M059J (cell line): ENCODE measurements around the gene HLCS. TPM values are rescaled to one million over a fixed set of nuclear protein-coding genes. Genes with fewer than 3 reads are reported as not detected.
"Not testable (repeated sequence)": the region's sequence is repeated elsewhere in the genome, so short reads cannot be mapped to it uniquely, and the experiment has no call there.

Experiments
- DNase-seq: peaks from one replicate; pipeline ENCODE4 v3.0.0-alpha.2; 2012; ENCODE audit warnings: low read depth
- total RNA-seq: library from RNA; depleted of rRNA; stranded (reverse); fragments of >200 nt; shearing (Covaris generic); gene quantifications from 2 replicates; pipeline ENCODE4 v1.2.3, GENCODE V29; 2014; rRNA removed

The HLCS gene
- total RNA-seq, result 18.9 and 22.9 TPM in 2 replicates

- peak; percentile 70 for DNase-seq
These were observed at the start of gene HLCS for GRCh38 chr21:36966066-36966820. Gene HLCS, minus strand, starts transcription at chr21:36966669. Its CDS starts 31 bp downstream, at chr21:36966638.

DNA sequence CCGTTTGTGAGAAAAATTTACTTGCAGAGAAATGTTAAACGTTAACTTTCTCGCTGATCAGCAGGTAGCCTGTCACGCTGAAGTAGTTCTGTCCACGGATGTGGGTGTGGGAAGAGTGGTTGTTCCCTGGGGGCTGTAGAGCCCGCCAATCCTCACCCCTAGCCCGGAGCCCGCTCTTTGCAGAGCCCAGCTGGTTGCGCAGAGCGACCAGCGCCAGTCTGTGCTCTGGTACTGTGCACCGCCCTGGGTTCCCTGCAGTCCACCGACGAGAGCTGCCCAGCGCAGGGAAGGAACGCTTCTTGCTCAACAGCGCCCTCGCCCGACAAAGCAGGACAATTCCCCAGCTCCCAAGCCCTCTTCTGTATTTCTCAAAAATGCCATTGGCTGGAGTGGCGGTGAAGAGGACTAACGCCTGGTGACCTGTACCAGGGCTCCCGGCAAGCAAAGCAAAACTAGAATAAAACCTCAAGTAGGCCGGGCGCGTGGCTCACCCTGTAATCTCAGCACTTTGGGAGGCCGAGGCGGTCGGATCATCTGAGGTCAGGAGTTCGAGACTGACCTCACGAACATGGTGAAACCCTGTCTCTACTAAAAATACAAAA is 43.4 kb upstream of the HLCS start:
- peak; percentile 91 for DNase-seq

- no peak for DNase-seq
These were observed 42.3 kb upstream of the HLCS start for GRCh38 chr21:37008724-37009123.

- DNase-seq, result peak; percentile 34
These were observed 40.2 kb upstream of the HLCS start, which contains the start of gene RIPPLY3 for GRCh38 chr21:37006486-37007291. Gene RIPPLY3, plus strand, starts transcription at chr21:37006702. Its CDS starts 71 bp downstream, at chr21:37006773.

DNA sequence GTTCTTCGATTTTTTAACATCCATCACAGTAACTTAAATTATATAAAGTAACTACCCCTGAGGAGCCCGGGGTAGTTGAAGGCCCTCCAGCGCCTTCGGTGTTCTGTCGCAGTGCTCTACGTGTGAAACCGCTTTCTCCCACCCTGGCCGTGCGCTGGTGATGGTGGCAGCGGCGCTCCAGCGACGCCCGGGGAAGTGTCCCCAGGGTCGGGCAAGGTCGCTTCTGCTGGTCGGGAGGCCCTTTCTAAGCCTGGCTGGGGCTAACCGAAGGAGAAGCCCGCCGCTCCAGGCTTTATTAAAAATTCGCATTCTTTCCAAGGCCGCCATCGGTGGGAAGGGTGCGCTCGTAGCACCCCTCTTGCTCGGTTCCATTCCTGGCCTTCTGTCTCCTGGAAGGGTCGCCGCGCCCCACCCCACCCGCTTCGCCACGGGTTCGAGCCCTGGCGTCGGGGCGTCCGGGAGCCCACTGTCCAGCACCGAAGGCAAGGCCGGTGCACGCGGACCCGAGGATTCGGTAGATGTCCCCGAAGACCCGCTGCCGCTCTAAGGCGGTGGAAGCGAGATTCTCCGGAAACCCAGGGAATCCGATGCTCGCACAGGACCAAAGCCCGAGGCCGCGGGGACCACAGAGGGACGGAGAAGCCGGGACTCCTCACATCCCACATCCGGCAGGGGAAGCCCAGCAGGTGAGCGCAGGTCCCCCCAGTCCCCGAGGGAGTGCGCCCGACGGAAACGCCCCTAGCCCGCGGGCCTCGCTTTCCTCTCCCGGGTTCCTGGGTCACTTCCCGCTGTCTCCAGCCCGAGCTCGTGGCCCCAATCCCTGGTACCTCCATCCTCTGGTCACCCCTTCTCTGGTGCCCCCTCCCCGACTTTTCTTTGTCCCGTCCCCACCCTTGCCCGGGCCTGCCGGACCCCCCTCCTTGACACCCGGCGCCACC is 39.3 kb upstream of the HLCS start:
- DNase-seq, result no peak

DNA sequence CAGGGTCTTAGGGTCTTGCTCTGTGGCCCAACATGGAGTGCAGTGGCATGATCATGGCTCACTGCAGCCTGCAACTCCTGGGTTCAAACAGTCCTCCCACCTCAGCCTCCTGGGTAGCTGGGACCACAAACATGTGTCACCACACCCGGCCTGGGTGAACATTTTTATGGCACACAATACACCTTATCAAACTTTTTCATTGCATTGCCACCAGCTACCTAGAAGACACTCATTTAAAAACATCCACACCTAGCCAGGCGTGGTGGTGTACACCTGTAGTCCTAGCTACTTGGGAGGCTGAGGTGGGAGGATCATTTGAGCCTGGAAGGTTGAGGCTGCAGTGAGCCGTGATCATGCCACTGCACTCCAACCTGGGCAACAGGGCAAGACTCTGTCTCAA is 37.4 kb upstream of the HLCS start:
- not testable (repeated sequence) for DNase-seq

DNA sequence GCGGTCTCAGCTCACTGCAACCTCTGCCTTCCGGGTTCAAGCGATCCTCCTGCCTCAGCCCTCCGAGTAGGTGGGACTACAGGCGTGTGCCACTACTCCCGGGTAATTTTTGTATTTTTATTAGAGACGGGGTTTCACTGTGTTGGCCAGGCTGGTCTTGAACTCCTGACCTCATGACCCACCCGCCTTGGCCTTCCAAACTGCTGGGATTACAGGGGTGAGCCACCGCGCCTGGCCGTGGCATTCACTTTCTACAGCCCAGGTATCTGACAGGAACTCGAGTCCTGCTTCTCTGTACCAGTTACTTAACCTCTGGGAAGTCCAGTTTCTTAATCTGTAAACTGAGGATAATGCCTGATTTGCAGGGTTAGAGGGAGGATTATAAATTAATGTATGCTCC is 36.4 kb upstream of the HLCS start:
- DNase-seq, result not testable (repeated sequence)

DNA sequence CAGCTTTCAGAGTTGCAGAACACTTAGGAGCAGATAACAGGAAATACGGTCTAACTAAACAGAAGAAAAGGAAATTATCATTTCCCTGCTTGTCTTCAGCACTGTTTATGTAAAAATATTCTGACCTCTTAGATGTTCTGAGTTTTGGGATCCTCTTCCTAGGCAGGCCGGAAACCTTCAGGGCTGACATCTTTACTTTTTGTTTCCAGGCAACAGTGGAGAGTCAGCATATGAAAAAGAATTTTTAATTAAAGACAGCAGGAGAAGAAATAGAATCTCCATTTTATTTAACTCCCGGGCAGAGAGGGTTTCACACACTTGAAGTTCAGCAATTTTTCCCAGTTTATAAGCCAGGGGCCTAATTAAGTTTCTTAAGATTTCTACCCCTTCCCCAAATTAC is 35.0 kb upstream of the HLCS start:
- DNase-seq, result no peak

DNA sequence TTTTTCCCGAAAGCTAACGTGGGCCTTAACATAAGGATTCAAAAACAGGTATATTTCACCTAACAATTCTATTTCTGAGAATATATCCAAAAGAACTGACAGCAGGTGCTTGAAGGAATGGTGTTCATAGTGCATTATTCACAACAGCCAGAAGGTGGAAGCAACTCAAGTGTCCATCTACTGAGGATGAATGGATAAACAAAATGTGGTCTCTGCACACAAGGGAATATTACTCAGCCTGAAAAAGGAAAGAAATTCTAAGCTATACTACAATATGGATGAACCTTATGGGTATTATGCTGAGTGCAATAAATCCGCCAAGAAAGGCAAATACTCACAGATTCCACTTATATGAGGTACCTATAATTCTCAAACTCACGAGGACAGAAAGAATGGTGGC is 33.9 kb upstream of the HLCS start:
- DNase-seq, result peak; percentile 26

DNA sequence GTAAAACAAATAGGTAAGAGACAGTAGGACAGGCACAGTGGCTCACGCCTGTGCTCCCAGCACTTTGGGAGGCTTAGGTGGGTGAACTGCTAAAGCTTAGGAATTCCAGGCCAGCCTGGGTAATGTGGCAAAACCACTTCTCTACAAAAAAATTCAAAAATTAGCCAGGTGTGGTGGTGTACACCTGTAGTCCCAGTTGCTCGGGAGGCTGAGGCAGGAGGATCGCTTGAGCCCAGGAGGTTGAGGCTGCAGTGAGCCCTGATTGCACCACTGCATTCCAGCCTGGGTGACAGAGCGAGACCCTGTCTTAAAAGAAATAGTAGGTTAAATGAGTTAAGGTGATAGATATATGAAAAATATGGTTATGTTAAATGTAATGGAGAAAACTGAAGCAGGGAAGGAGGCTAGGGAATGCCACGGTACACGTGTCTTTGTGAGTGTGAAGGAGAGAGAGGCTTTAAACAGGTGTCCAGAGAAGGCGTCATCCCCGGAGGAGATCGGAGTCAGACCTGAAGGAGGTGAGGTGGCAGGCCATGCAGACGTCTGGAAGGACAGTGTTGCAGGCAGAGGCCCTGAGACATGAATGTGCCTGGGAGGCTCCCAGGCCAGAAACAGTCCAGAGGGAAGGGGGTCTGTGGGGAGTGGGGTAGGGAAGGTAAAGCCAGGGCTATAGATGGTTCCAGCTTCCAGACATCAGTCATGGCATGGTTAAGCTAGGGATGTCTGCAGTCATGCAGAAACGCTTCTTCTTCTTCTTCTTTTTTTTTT is 32.8 kb upstream of the HLCS start:
- no peak for DNase-seq

DNA sequence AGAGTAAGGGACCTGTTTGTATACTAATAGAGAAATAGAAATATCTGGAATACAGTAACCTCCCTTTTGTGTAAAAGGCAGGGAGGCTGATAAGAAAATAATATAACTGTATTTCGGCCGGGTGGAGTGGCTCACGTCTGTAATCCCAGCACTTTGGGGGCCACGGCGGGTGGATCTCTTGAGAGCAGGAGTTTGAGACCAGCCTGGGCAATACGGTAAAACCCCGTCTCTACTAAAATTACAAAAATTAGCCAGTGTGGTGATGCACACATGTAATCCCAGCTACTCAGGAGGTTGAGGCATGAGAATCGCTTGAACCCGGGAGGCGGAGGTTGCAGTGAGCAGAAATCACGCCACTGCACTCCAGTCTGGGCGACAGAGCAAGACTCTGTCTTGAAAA is 28.8 kb upstream of the HLCS start:
- DNase-seq, result not testable (repeated sequence)

DNA sequence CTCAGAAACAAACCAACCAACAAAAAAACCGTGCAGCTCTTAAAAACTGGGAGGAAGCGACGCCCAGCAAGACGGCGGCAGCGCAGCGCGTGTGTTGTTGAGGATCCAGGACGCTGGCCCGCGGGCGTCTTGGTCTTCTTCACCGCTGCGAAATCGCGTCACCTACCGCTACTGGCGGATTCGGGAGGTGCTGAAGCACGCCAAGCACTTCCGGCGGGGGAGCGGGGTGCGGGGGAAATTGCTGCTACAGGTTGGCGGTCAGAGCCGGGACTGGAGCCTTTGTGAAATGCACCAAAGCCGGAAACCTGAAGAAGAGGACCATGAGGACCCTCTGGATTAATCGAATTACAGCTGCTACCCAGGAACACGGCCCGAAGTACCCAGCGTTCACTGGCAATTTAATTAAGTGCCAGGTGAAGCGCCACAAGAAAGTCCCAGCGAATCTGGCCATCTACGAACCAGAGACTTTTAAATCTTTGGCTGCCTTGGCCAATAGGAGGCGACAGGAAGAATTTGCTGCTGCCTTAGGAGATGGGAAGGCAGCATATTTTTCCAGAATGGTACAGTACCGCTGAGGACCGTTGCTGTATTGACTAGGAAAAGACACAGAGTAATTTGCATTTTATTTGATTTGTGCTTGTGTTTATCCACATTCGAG is 28.2 kb upstream of the HLCS start:
- no peak for DNase-seq

DNA sequence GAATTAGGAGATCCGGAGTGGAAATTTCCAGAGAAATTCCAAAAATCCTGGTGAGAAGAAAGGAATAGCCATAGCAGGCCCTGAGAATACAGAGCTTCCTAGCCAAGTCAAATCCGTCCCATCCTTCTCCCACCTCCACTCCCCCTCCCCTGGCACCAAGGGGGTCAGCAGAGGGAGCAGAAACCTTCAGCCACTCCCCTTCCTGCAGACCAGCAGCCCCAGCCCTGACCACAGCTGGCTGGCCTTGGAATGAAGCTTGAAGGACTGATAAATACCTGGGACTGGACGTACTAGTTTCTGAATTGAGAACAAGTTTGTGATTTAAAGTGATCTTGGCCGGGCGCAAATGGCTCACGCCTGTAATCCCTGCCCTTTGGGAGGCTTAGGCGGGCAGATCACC is 26.2 kb upstream of the HLCS start:
- DNase-seq, result no peak

DNA sequence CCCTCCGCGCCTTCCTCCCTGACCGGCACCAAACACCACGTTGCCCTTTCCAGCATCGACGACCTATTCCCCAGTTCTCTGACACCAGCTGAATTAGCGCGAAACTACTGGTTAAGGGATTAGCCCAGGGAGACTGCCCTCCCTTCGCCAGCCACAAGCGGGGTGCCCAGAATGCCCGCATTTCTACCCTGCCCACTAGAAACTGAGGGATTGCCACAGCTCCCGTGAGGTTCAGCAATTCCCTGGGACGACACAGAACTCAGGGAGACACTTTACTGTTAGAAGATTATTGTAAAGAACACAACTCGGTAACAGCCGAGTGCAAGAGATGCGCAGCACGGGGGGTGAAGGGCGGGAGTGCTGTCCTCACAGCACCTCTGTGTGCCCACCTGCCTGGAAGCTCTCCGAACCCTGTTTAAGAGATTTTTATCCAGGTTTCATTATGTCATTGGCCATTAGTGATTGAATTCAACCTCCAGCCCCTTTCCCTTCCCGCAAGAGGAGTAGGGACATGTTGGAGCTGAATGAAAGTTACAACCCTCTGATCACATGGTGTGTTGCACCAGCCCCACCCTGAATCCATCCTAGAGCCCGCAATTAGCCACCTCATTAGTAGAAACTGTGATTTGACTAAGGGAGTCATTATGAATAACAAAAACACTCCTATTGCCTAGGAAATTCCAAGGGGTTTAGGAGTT is 24.2 kb upstream of the HLCS start:
- DNase-seq, result no peak

DNA sequence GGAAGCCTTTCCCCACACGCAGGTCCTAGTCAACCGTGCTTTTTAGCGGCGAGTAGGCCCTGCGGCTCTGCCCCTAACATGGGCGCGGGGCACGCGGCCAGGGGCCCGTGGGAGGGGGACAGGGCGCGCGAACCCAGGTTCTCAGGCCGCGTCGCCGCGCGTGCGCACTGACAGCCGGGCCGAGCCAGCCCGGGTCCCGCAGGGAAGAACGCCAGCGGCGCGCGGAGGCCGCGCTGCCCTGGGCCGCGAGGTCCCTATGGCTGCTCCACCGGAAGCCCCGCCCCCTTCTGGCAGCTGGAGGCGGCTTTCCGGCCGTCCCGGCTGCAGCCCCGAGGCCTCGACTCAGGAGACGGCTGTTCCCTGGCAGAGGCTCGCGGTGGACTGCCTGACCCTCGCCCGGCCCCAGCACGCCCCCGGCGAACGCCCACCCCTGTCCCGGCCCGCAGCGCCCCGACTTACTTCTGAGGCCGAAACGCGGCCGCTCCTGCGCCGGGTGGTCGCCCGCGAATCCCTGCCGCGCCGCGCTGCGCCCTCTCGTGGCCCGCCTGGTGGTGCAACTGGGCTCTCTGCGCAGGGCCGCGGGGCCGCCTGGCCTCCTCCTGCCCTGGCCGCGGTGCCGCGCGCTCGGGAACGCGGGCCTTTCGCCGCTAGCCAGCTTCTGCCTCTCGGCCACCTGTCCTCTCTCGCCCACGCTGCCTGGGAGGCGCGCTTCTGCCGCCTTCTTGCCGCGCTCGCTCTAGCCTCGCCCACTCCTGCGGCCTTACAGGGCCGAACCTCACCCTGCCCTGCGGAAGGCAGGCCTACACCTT is 23.4 kb upstream of the HLCS start:
- DNase-seq, result peak; percentile 92

- not testable (repeated sequence) for DNase-seq
These were observed 22.8 kb upstream of the HLCS start for GRCh38 chr21:36989199-36989698.

GRCh38 chr21:36988536-36988935 is 22.1 kb upstream of the HLCS start:
- DNase-seq, result no peak

DNA sequence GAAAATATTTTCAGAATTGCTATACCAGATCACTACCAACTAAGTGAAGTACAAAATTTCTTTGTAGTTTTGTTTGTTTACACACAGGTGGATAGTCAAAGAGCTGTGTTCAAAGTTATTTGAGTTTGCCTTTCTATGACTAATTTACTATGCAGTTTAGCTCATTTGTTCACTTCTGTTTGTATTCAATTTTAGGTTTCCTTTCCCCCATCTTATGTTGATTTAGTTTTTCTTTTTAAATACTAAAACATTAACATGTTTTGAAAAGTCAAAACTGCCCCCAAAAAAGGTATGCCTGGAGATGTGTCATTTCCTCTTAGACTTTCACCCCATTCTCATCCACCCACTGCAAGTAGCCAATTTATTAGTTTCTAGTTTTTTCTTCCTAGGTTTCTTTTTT is 21.4 kb upstream of the HLCS start:
- no peak for DNase-seq
